Anterior cingulate cortex (tissue), 58 donors: ENCODE results near the gene NAT14.
"Not testable (repeated sequence)": the region's sequence is repeated elsewhere in the genome, so short reads cannot be mapped to it uniquely, and the experiment has no call there.

Source experiments
- DNase-seq, 58 donors: peaks; one replicate each; lab custom pipeline; 2025; lab: John Stamatoyannopoulos, UW

Gene NAT14, protein sequence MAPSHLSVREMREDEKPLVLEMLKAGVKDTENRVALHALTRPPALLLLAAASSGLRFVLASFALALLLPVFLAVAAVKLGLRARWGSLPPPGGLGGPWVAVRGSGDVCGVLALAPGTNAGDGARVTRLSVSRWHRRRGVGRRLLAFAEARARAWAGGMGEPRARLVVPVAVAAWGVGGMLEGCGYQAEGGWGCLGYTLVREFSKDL

DNA sequence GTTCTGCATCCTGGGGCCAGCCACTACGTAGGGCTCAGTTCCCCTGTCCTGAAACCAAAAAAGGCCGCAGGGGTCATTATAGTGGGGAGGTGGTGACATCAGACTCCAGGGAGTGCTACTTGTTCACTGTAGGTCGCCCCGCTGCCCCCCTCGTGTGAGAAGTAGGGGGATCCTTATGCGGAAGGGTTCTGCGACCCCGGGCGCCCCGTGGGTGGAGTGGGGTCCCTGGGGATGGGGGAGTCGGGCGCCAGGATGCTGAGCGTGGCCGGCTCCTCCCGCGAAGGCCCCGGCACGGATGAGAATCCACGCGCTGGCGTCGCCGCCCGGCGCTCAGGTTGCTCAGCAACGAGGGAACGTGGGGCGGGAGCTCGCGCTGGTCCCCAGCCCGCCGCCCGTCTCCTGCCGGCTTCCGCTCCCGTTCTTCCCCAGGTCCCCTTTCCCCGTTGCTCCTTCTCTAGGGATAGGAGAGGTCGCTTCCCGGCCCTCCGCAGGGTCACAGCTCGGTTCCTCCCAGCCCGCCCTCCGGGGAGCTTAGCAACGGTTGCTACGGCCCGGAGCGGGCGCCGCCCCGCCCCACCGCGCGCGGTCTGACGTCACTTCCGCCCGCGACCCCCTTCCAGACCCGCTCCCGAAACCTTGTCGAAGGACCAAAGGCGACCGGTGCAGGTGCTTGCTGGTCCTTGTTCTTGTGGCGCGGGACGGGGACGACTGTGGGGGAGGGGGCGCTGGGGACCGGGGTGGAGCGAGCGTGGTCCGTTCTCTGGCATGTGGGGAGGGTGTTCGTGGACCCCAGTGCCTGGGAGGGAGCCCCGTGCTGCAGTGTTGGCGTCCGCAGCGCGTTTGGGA, at the start of gene NAT14:
NAT14 (plus strand) TSS at position 596 of the 846 bp plus-strand sequence. CDS start 521 bp downstream, outside the sequence.
- peak in 50 of 58 donors; percentile 17 to 80 (median 44) for DNase-seq

DNA sequence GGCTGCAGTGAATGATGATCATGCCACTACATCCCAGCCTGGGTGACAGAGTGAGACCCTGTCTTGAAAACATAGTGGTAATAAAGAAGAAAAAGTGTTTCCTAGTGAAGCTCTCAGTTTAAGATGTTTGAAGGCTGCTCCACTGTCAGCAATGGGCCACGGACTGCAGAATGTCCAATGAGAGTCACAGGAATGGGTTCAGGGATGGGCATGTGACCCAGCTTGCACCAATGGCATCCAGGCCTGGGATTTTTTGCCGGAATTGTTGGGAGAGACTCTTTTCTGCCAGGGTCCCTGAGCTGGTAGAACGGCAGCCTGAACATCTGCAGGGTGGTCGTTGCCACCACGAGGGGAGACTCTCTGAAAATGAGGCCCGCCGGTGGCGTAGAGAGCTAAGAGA, 48.1 kb upstream of the NAT14 start:
- no peak for DNase-seq

- DNase-seq, result peak in 4 of 58 donors; percentile 15 to 44 (median 24)
Measured at GRCh38 chr19:55437410-55437809, 47.6 kb upstream of the NAT14 start.

- DNase-seq, result no peak
Measured at GRCh38 chr19:55439052-55439451, 45.9 kb upstream of the NAT14 start.

- DNase-seq, result no peak
Measured at GRCh38 chr19:55440411-55441105, 44.4 kb upstream of the NAT14 start.

- no peak for DNase-seq
Measured at GRCh38 chr19:55441319-55441691, 43.7 kb upstream of the NAT14 start.

- DNase-seq, result peak in 2 of 58 donors; percentile 14
Measured at GRCh38 chr19:55441692-55442321, 43.2 kb upstream of the NAT14 start.

- DNase-seq, result peak in 11 of 58 donors; percentile 12 to 43 (median 29)
Measured at GRCh38 chr19:55442372-55442961, 42.5 kb upstream of the NAT14 start.

- DNase-seq, result peak in 38 of 58 donors; percentile 21 to 71 (median 44)
Measured at GRCh38 chr19:55443045-55443823, 41.8 kb upstream of the NAT14 start, which contains the start of gene SHISA7. Gene SHISA7, minus strand, starts transcription at chr19:55443300. Its CDS starts 437 bp downstream, at chr19:55442863.

DNA sequence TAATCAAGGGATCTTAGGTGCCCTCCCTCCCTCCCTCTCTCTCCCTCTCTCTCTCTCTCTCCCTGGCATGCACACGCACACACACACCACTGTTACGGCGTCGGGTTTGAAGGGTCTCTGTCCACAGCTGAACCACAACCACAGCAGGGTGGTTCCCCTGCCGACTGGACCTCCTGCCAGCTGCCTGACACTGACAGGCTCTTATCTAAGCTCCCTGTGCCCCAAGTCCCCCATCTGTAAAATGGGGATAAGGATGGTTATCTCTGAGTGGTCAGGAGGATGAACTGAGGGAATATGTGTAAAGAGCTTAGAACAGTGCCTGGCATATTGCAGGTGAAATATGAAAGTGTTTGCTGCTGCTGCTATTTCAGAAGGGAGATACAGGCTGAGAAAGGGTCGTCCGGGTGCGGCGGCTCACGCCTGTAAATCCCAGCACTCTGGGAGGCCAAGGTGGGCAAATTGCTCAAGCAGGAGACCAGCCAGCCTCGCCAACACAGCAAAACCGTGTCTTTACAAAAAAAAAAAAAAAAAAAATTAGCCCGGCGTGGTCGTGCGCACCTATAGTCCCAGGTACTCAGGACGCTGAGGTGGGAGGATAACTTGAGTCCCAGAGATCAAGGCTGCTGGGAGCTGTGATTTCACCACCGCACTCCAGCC, 41.0 kb upstream of the NAT14 start:
- peak in 1 of 58 donors; percentile 43 for DNase-seq

DNA sequence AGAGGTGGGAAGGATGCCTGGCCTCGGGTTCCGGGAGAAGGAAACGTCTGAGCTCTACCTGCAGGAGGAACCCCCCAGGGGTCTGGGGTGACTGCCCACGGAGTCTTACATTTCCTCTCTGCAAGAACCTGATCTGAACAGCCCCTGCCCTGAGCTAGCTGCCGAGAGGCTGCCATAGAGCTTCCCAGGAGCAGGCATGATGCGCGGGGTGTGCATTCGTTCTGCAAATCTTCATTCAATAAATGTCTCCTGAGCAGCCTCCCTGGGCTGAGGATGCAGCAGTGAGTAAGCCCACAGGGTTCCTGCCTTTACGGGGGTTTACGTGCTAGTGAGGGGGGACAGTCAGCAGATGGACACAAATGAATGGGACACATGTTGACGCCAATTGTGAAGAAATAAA, 40.3 kb upstream of the NAT14 start:
- DNase-seq, result peak in 5 of 58 donors; percentile 12 to 20 (median 15)

GRCh38 chr19:55446060-55446459, 38.9 kb upstream of the NAT14 start:
- no peak for DNase-seq

- peak in 54 of 58 donors; percentile 14 to 90 (median 74) for DNase-seq
Measured at GRCh38 chr19:55447421-55448174, 37.4 kb upstream of the NAT14 start.

DNA sequence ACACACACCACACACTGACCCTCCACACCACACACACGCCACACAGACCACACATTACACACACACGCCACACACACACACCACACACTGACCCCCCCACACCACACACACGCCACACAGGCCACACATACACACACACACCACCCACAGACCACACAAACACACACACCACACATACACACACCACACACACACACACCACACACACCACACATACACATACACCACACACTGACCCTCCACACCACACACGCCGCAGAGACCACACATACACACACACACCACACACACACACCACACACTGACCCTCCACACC, 36.9 kb upstream of the NAT14 start:
- not testable (repeated sequence) for DNase-seq

DNA sequence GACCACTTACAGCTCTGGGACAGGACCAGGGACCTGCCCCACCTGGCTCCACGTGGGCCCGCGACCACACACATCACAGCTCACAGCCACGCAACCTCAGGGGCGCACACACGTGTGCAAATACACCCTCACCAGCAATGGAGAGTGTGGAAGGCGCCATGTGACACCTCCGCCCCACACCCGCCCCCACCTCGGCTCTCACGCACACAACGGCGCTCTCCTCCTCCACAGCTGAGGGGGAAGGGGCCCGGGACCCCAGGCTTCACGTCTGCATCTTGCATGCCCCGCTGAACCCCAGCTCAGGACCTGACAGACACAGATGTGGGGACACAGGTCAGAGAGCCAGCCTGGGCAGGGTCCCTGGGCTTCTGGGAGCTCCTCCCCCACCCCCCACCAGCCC, 35.5 kb upstream of the NAT14 start:
- DNase-seq, result peak in 1 of 58 donors; percentile 10

GRCh38 chr19:55451163-55451964, 33.6 kb upstream of the NAT14 start:
- peak in 8 of 58 donors; percentile 18 to 73 (median 48) for DNase-seq
